B cell (primary cell): ENCODE results near the gene RNF212B. TPM values are rescaled to one million over a fixed set of nuclear protein-coding genes. Genes with fewer than 3 reads are reported as not detected.

Experiments
- ATAC-seq: fragments of 200-7000 bp; cut with Tn5 transposase; one replicate; pipeline ENCODE4 v1.10.0; 2021; ENCODE audit warnings: low read depth, mild to moderate bottlenecking, moderate number of reproducible peaks, moderate library complexity
- CTCF ChIA-PET: fragments of 350-600 bp; sonication (Branson Sonifier 250); formaldehyde crosslinking; loops from one replicate; lab custom pipeline; 2021; ENCODE audit warnings: antibody characterized with exemption, inconsistent platforms; lab: Charles Lee
- POLR2A ChIA-PET: fragments of 350-600 bp; sonication (Branson Sonifier 250); formaldehyde crosslinking; loops from one replicate; lab custom pipeline; 2021; ENCODE audit warnings: antibody characterized with exemption; lab: Charles Lee
- DNase-seq: peaks from one replicate; pipeline ENCODE4 v3.0.0; 2013
- H2AFZ ChIP-seq: 2 replicates; pipeline ENCODE4 v1.6.1; 2012; ENCODE audit warnings: mild to moderate bottlenecking, low read depth, low read length; ENCODE audit not compliant: insufficient read depth, poor library complexity, severe bottlenecking
- H3K27ac ChIP-seq, 2 donors: 1 replicate in 1 of 2; 2 replicates in 1 of 2; pipeline ENCODE4 v1.5.1; 2012 to 2013; ENCODE audit warnings: low read length in 2 of 2, mild to moderate bottlenecking in 2 of 2, moderate library complexity in 1 of 2
- H3K27me3 ChIP-seq, 4 experiments: fragments of 200-600 bp in 1 of 4; sonication (generic) in 1 of 4; replicated peaks in 1 of 4; 1 replicate in 2 of 4; 2 replicates in 2 of 4; pipeline versions ENCODE4 v1.6.1 to v1.7.0; 2013 to 2016; ENCODE audit warnings: low read length in 3 of 4, mild to moderate bottlenecking in 2 of 4, mixed read lengths in 1 of 4, moderate library complexity in 1 of 4; ENCODE audit not compliant: insufficient read depth in 4 of 4, control insufficient read depth in 3 of 4; ENCODE audit errors: control extremely low read depth in 1 of 4
- H3K36me3 ChIP-seq, 2 experiments: replicated peaks in 1 of 2; 1 replicate in 1 of 2; 2 replicates in 1 of 2; pipeline versions ENCODE4 v1.6.1 to v1.7.1; 2013; ENCODE audit warnings: low read length in 1 of 2; ENCODE audit not compliant: insufficient read depth in 2 of 2, control insufficient read depth in 1 of 2; ENCODE audit errors: control extremely low read depth in 1 of 2, extremely low read depth in 1 of 2
- H3K4me1 ChIP-seq, 2 donors: fragments of 200-600 bp in 1 of 2; sonication (generic) in 1 of 2; 1 replicate in 1 of 2; 2 replicates in 1 of 2; pipeline versions ENCODE4 v1.5.1 to v1.6.1; 2013 to 2017; ENCODE audit warnings: low read length in 2 of 2; ENCODE audit not compliant: control insufficient read depth in 2 of 2, insufficient read depth in 2 of 2
- H3K4me2 ChIP-seq: replicated peaks from 2 replicates; pipeline ENCODE3; 2012; ENCODE audit warnings: mild to moderate bottlenecking, low read depth, low read length; ENCODE audit not compliant: poor library complexity, severe bottlenecking
- H3K4me3 ChIP-seq, 5 experiments: fragments of 200-600 bp in 1 of 5; sonication (generic) in 1 of 5; 1 replicate in 3 of 5; 2 replicates in 2 of 5; pipeline versions ENCODE4 v1.5.1 to v1.7.0; 2011 to 2016; ENCODE audit warnings: low read length in 4 of 5, mild to moderate bottlenecking in 4 of 5, low read depth in 2 of 5, control low read depth in 1 of 5, moderate library complexity in 1 of 5; ENCODE audit not compliant: insufficient read depth in 1 of 5; ENCODE audit errors: control extremely low read depth in 1 of 5, extremely low read depth in 1 of 5
- H3K79me2 ChIP-seq: fragments of 200-600 bp; sonication (generic); one replicate; pipeline ENCODE4 v1.6.0; 2016; ENCODE audit warnings: low read length; ENCODE audit not compliant: control insufficient read depth, insufficient read depth
- H3K9ac ChIP-seq: fragments of 200-600 bp; sonication (generic); 2 replicates; pipeline ENCODE4 v1.6.1; 2017; ENCODE audit warnings: mild to moderate bottlenecking, low read length, moderate library complexity
- H3K9me3 ChIP-seq, 3 donors: one replicate each; pipeline versions ENCODE4 v1.6.1 to v1.7.1; 2013; ENCODE audit warnings: low read length in 2 of 3; ENCODE audit not compliant: control insufficient read depth in 2 of 3, insufficient read depth in 1 of 3; ENCODE audit errors: control extremely low read depth in 1 of 3
- H4K20me1 ChIP-seq: 2 replicates; pipeline ENCODE4 v1.6.0; 2012; ENCODE audit warnings: mild to moderate bottlenecking, low read length; ENCODE audit not compliant: insufficient read depth, control insufficient read depth, poor library complexity, severe bottlenecking
- H3K27ac Mint-ChIP-seq: one replicate; pipeline ENCODE4 v1.8.0; 2021; ENCODE audit warnings: mixed read lengths
- H3K27me3 Mint-ChIP-seq: one replicate; pipeline ENCODE4 v1.8.0; 2021; ENCODE audit warnings: mixed read lengths
- H3K4me1 Mint-ChIP-seq: one replicate; pipeline ENCODE4 v1.8.0; 2021; ENCODE audit warnings: mixed read lengths
- H3K4me3 Mint-ChIP-seq: one replicate; pipeline ENCODE4 v1.8.0; 2021; ENCODE audit warnings: mixed read lengths
- H3K9me3 Mint-ChIP-seq: one replicate; pipeline ENCODE4 v1.8.0; 2022; ENCODE audit warnings: mixed read lengths; ENCODE audit not compliant: insufficient read depth
- CTCF ChIP-seq: fragments of 200-600 bp; IDR thresholded peaks from one replicate; pipeline ENCODE4 v1.8.0; 2022; ENCODE audit warnings: antibody characterized with exemption, mild to moderate bottlenecking
- EZH2 ChIP-seq: IDR thresholded peaks from 2 replicates; pipeline ENCODE4 v1.6.1; 2012; ENCODE audit warnings: borderline replicate concordance, low read depth, mild to moderate bottlenecking, moderate library complexity, low read length; ENCODE audit not compliant: insufficient read depth, poor library complexity, severe bottlenecking
- WGBS: methylation state at CpG from one replicate; pipeline ENCODE4 v1.1.5; 2013; ENCODE audit warnings: missing lambda C conversion rate; ENCODE audit not compliant: insufficient coverage; 5-methylcytosine and 5-hydroxymethylcytosine counted together
- intact Hi-C: fragments of 100-400 bp; cut with micrococcal nuclease; formaldehyde crosslinking; loops from one replicate; pipeline ENCODE4 v1.10.0; 2022
- polyA plus RNA-seq: library from polyadenylated mRNA; depleted of rRNA; stranded (reverse); fragments of >200 nt; gene quantifications from 2 replicates; pipeline ENCODE4 v1.2.3, GENCODE V29; 2012
- total RNA-seq, 2 donors: library from RNA; stranded (reverse); fragments of 120-200 nt in 1 of 2; gene quantifications; 1 replicate in 1 of 2; 2 replicates in 1 of 2; pipeline versions ENCODE4 v1.2.3 to v1.2.4, GENCODE V29; 2013 to 2022

The RNF212B gene
- total and polyA plus RNA-seq, 2 donors (not counting 1 experiment from before 2014, with no cell fraction given): not detected

- Histone ChIP-seq H3K36me3 (no peaks in the 10 kb centered on the region), H3K4me3 (peak overlapping the region in 4 of 5 experiments; percentile 31 to 59 (median 46)), H3K27ac (peak overlapping the region; percentile 54 to 78), H3K27me3 (no peaks in the 10 kb centered on the region), H3K4me1 (peaks cover 14 to 30% of the 10 kb centered on the region in 2 donors), H3K4me2 (peak overlapping the region; percentile 76), H2AFZ (peak overlapping the region; percentile 86), H3K79me2 (no peaks in the 10 kb centered on the region), H3K9me3 (peaks cover 0 to 3% (median 0%) of the 10 kb centered on the region in 3 donors), H4K20me1 (no peaks in the 10 kb centered on the region), H3K9ac (peak overlapping the region; percentile 64)
- no peak for DNase-seq
- no peak for TF ChIP-seq EZH2
- no peak for TF ChIP-seq CTCF
- peaks cover 33% of the 10 kb centered on the region for H3K4me1 Mint-ChIP-seq
- intact Hi-C loops: loop anchor here (10.0 kb wide), 1 partner anchor 302 kb away; no protein-coding TSS in a partner anchor
- no peaks in the 10 kb centered on the region for H3K9me3 Mint-ChIP-seq
- peak overlapping the region; percentile 85 for H3K27ac Mint-ChIP-seq
- ChIA-PET CTCF (interaction anchor here (2.9 to 3.2 kb wide), 2 partner anchors 12 to 14 kb away, joined by 12 to 27 read pairs; partner anchors contain the start of gene PABPN1), POLR2A (interaction anchor here (0.6 to 1.8 kb wide), 3 partner anchors 10 to 41 kb away, joined by 3 to 13 read pairs (median 7); partner anchors contain the start of gene PABPN1)
- no peaks in the 10 kb centered on the region for H3K27me3 Mint-ChIP-seq
- no peak for ATAC-seq
- H3K4me3 Mint-ChIP-seq: peak overlapping the region; percentile 81
- WGBS: 29% methylated on average over 4 of the region's 5 CpGs
Observed at GRCh38 chr14:23307146-23307530, 69.4 kb downstream of the RNF212B start.
